Type B pancreatic cell (in vitro differentiated cells): ENCODE results near the gene CIRBP. TPM values are rescaled to one million over a fixed set of nuclear protein-coding genes. Genes with fewer than 3 reads are reported as not detected.

ENCODE experiments used
- DNase-seq: peaks from one replicate; pipeline ENCODE4 v3.0.0; 2021; ENCODE audit warnings: mixed read lengths; ENCODE audit not compliant: unreplicated experiment; ENCODE audit errors: extremely low spot score
- H3K27ac Mint-ChIP-seq: 2 replicates; pipeline ENCODE4 v1.8.0; 2021; ENCODE audit warnings: mild to moderate bottlenecking, mixed read lengths
- H3K27me3 Mint-ChIP-seq: 2 replicates; pipeline ENCODE4 v1.8.0; 2021; ENCODE audit warnings: mixed read lengths
- H3K36me3 Mint-ChIP-seq: 2 replicates; pipeline ENCODE4 v1.8.0; 2021; ENCODE audit warnings: mixed read lengths
- H3K4me1 Mint-ChIP-seq: one replicate; pipeline ENCODE4 v1.8.0; 2021; ENCODE audit warnings: mixed read lengths; ENCODE audit not compliant: unreplicated experiment
- H3K4me3 Mint-ChIP-seq: 2 replicates; pipeline ENCODE4 v1.8.0; 2021; ENCODE audit warnings: mild to moderate bottlenecking, mixed read lengths
- H3K9me3 Mint-ChIP-seq: 2 replicates; pipeline ENCODE4 v1.8.0; 2021; ENCODE audit warnings: mixed read lengths
- total RNA-seq: library from RNA; stranded (reverse); gene quantifications from 2 replicates; pipeline ENCODE4 v1.2.1, GENCODE V29; 2021; ENCODE audit warnings: low replicate concordance
- TF ChIP-seq, protein P1 (sequence below): fragments of 200-600 bp; sonication (generic); conservative IDR thresholded peaks from 2 replicates; pipeline ENCODE4 v1.5.0; 2021; ENCODE audit warnings: antibody characterized with exemption, mild to moderate bottlenecking

The CIRBP gene
- total RNA-seq, 1 donor from 2014 or later: 421 TPM

DNA sequence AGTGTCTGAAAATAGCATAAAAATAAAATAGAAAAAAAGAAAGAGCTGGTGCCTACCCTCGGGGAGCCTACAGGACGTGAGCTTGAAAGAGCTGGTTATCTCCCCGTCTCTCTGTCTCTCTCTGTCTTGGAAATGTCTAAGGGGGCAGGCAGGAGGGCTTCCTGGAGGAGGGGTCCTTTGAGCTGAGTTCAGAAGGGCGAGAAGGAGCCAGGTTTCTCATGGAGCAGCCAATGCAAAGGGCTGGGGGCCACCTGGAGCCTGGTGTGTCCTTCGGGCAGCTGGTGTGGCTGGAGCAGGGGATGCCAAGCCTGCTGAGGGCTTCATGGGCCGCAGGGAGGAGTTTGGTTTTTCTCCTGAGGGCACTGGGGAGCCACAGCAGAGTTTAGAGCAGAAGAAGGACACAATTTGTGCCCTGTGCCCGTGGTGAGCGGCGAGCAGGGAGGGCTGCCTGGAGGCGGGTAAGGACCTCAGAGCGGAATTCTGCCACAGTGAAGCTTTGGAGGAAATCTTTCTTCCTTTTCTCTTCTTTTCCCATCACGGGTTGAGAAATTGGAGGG, 55.2 kb downstream of the CIRBP start:
- DNase-seq: no peak
- TF ChIP-seq, protein P1, sequence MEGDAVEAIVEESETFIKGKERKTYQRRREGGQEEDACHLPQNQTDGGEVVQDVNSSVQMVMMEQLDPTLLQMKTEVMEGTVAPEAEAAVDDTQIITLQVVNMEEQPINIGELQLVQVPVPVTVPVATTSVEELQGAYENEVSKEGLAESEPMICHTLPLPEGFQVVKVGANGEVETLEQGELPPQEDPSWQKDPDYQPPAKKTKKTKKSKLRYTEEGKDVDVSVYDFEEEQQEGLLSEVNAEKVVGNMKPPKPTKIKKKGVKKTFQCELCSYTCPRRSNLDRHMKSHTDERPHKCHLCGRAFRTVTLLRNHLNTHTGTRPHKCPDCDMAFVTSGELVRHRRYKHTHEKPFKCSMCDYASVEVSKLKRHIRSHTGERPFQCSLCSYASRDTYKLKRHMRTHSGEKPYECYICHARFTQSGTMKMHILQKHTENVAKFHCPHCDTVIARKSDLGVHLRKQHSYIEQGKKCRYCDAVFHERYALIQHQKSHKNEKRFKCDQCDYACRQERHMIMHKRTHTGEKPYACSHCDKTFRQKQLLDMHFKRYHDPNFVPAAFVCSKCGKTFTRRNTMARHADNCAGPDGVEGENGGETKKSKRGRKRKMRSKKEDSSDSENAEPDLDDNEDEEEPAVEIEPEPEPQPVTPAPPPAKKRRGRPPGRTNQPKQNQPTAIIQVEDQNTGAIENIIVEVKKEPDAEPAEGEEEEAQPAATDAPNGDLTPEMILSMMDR: no peak
- H3K9me3 Mint-ChIP-seq: no peaks in the 10 kb centered on the region
- H3K27me3 Mint-ChIP-seq: peaks cover 4% of the 10 kb centered on the region
- H3K4me1 Mint-ChIP-seq: peaks cover 3% of the 10 kb centered on the region
- no peaks in the 10 kb centered on the region for H3K36me3 Mint-ChIP-seq
- no peak overlapping the region for H3K27ac Mint-ChIP-seq
- H3K4me3 Mint-ChIP-seq: no peak overlapping the region

Other genes starting within 250 kb of the CIRBP start
- 157 and 173 TPM in 2 replicates for gene TMEM259, start 248.2 kb upstream of the CIRBP start, total RNA-seq
- not detected in 2 replicates for gene RNU6-2, start 247.8 kb upstream of the CIRBP start, total RNA-seq
- 276 and 279 TPM in 2 replicates for gene CNN2, start 242.7 kb upstream of the CIRBP start, total RNA-seq
- gene ABCA7, start 229.2 kb upstream of the CIRBP start, total RNA-seq: 23.9 and 26.1 TPM in 2 replicates
- 2.6 and 4.5 TPM in 2 replicates for gene ARHGAP45, start 202.2 kb upstream of the CIRBP start, total RNA-seq
- 171 and 181 TPM in 2 replicates for gene POLR2E, start 174.0 kb upstream of the CIRBP start, total RNA-seq
- gene GPX4, start 165.3 kb upstream of the CIRBP start, total RNA-seq: 174 and 204 TPM in 2 replicates
- 45.5 and 60.7 TPM in 2 replicates for gene SBNO2, start 95.1 kb upstream of the CIRBP start, total RNA-seq
- 59.9 and 64.8 TPM in 2 replicates for gene STK11, start 63.6 kb upstream of the CIRBP start, total RNA-seq
- 8.9 and 10.8 TPM in 2 replicates for gene CBARP, start 31.3 kb upstream of the CIRBP start, total RNA-seq
- gene ATP5F1D, start 27.6 kb upstream of the CIRBP start, total RNA-seq: 165 and 197 TPM in 2 replicates
- 122 and 127 TPM in 2 replicates for gene MIDN, start 20.7 kb upstream of the CIRBP start, total RNA-seq
- 30.6 and 36.4 TPM in 2 replicates for gene FAM174C, start 6.2 kb downstream of the CIRBP start, total RNA-seq
- gene EFNA2, start 16.5 kb downstream of the CIRBP start, total RNA-seq: 5.1 and 17.6 TPM in 2 replicates
- gene NDUFS7, start 114.6 kb downstream of the CIRBP start, total RNA-seq: 83.3 and 98.3 TPM in 2 replicates
- gene GAMT, start 132.2 kb downstream of the CIRBP start, total RNA-seq: 33.7 and 37.9 TPM in 2 replicates
- gene DAZAP1, start 138.3 kb downstream of the CIRBP start, total RNA-seq: 124 and 141 TPM in 2 replicates
- 1,251 and 1,344 TPM in 2 replicates for gene RPS15, start 169.1 kb downstream of the CIRBP start, total RNA-seq
- gene APC2, start 180.8 kb downstream of the CIRBP start, total RNA-seq: 1.2 and 9.2 TPM in 2 replicates
- gene C19orf25, start 209.9 kb downstream of the CIRBP start, total RNA-seq: 36.6 and 37.5 TPM in 2 replicates
- 9.6 and 12.4 TPM in 2 replicates for gene PCSK4, start 221.0 kb downstream of the CIRBP start, total RNA-seq
- gene REEP6, start 221.8 kb downstream of the CIRBP start, total RNA-seq: 17.3 and 34.5 TPM in 2 replicates
- 3.4 and 10.6 TPM in 2 replicates for gene ADAMTSL5, start 243.7 kb downstream of the CIRBP start, total RNA-seq